ENCODE measurements around the gene PARD6G. TPM values are rescaled to one million over a fixed set of nuclear protein-coding genes. Genes with fewer than 3 reads are reported as not detected.

PARD6G gene
- total and polyA plus RNA-seq, 10 of the 15 experiments (the other 5 are each of a cell fraction or from before 2014, with no cell fraction given) = 0.20 to 2.0 (median 0.60) TPM

- BruUV-seq (replicated peaks) = no TSS peak
- Histone ChIP-seq H3K79me2 (ENCODE audit: control insufficient read depth, insufficient read depth, low read length) (no peaks in the 10 kb centered on the region), H3K36me3 (ENCODE audit: control insufficient read depth in 2 of 2, insufficient read depth in 2 of 2, low read length in 1 of 2) (no peaks in the 10 kb centered on the region), H3K9ac (ENCODE audit: control insufficient read depth, insufficient read depth, low read length) (no peak overlapping the region), H3K4me2 (ENCODE audit: control insufficient read depth, insufficient read depth) (no peak overlapping the region), H3K9me3 (replicated peaks; ENCODE audit: control insufficient read depth, insufficient read depth, low read length) (no peaks in the 10 kb centered on the region), H3K27me3 (replicated peaks in 1 of 2; ENCODE audit: control insufficient read depth in 2 of 2, insufficient read depth in 2 of 2, low read length in 1 of 2) (no peaks in the 10 kb centered on the region; a peak in 1 of 4 replicates), H2AFZ (ENCODE audit: control insufficient read depth, low read depth, low read length) (no peak overlapping the region), H3K4me3 (no peak overlapping the region), H4K20me1 (ENCODE audit: control insufficient read depth, insufficient read depth) (no peaks in the 10 kb centered on the region), H3K4me1 (ENCODE audit: control insufficient read depth, insufficient read depth, low read length) (peaks cover 10% of the 10 kb centered on the region), H3K27ac (ENCODE audit: control insufficient read depth, insufficient read depth) (no peak overlapping the region)
- in situ Hi-C loops (cut with MboI) = no loop called here
- TF ChIP-seq CBX5 (IDR thresholded peaks at IDR 0.05; ENCODE audit: low read depth) = no peak
- no peak for DNase-seq (ENCODE audit: low read depth, low spot score)
- intact Hi-C loops (cut with micrococcal nuclease; ENCODE audit: unreplicated experiment) = no loop called here
- WGBS (ENCODE audit: insufficient coverage, insufficient replicate concordance, low lambda C conversion rate, missing lambda C conversion rate) = 67% methylated on average over 16 of the region's 17 CpGs
- ChIA-PET RAD21 (ENCODE audit: unreplicated experiment) (interaction anchor here (0.7 to 2.0 kb wide), 6 partner anchors 17 to 80 kb away, joined by 3 to 8 read pairs (median 4); no protein-coding TSS in a partner anchor), CTCF (interaction anchor here (0.6 to 1.3 kb wide), 3 partner anchors 20 to 68 kb away, joined by 3 to 4 read pairs (median 3); no protein-coding TSS in a partner anchor), POLR2A (no interaction called here), SMC1A (ENCODE audit: uncharacterized antibody, unreplicated experiment) (interaction anchor here (1.0 to 1.9 kb wide), 3 partner anchors 15 to 64 kb away, joined by 3 to 5 read pairs (median 4); no protein-coding TSS in a partner anchor)
- no peak for ATAC-seq
- FAIRE-seq = no peak
These were observed 70.8 kb downstream of the PARD6G start for GRCh38 chr18:80176334-80177073.

GRCh38 chr18:80175451-80176204, 71.7 kb downstream of the PARD6G start:
- CTCF ChIA-PET = interaction anchor here (0.6 to 1.3 kb wide), 4 partner anchors 21 to 69 kb away, joined by 3 to 5 read pairs (median 4); no protein-coding TSS in a partner anchor
- H3K27ac ChIP-seq (ENCODE audit: control insufficient read depth, insufficient read depth) = no peak overlapping the region
- RAD21 ChIA-PET (ENCODE audit: unreplicated experiment) = interaction anchor here (0.7 to 2.0 kb wide), 6 partner anchors 17 to 81 kb away, joined by 3 to 8 read pairs (median 4); no protein-coding TSS in a partner anchor

More at GRCh38 chr18:80175451-80176204, 71.7 kb downstream of the PARD6G start:
- Histone ChIP-seq H3K4me2 (ENCODE audit: control insufficient read depth, insufficient read depth) (no peak overlapping the region), H3K4me3 (no peak overlapping the region), H3K27me3 (replicated peaks in 1 of 2; ENCODE audit: control insufficient read depth in 2 of 2, insufficient read depth in 2 of 2, low read length in 1 of 2) (no peaks in the 10 kb centered on the region), H2AFZ (ENCODE audit: control insufficient read depth, low read depth, low read length) (no peak overlapping the region), H3K4me1 (ENCODE audit: control insufficient read depth, insufficient read depth, low read length) (peaks cover 10% of the 10 kb centered on the region), H3K79me2 (ENCODE audit: control insufficient read depth, insufficient read depth, low read length) (no peaks in the 10 kb centered on the region), H3K9me3 (replicated peaks; ENCODE audit: control insufficient read depth, insufficient read depth, low read length) (no peaks in the 10 kb centered on the region), H3K9ac (ENCODE audit: control insufficient read depth, insufficient read depth, low read length) (no peak overlapping the region), H3K36me3 (ENCODE audit: control insufficient read depth in 2 of 2, insufficient read depth in 2 of 2, low read length in 1 of 2) (no peaks in the 10 kb centered on the region), H4K20me1 (ENCODE audit: control insufficient read depth, insufficient read depth) (no peaks in the 10 kb centered on the region)
- WGBS (ENCODE audit: insufficient coverage, insufficient replicate concordance, low lambda C conversion rate, missing lambda C conversion rate) = 40% methylated on average over 18 of the region's 18 CpGs
- no peak for DNase-seq (ENCODE audit: low read depth, low spot score)
- peak in 1 of 2 experiments; percentile 42; a peak in 1 of 4 replicates for TF ChIP-seq BHLHE40 (IDR thresholded peaks at IDR 0.05; ENCODE audit: borderline replicate concordance in 1 of 2, low read depth in 2 of 2, low read length in 1 of 2)
- no peak for TF ChIP-seq MTA3 (IDR thresholded peaks at IDR 0.05; ENCODE audit: borderline replicate concordance, low read length)
- TF ChIP-seq, protein P1, sequence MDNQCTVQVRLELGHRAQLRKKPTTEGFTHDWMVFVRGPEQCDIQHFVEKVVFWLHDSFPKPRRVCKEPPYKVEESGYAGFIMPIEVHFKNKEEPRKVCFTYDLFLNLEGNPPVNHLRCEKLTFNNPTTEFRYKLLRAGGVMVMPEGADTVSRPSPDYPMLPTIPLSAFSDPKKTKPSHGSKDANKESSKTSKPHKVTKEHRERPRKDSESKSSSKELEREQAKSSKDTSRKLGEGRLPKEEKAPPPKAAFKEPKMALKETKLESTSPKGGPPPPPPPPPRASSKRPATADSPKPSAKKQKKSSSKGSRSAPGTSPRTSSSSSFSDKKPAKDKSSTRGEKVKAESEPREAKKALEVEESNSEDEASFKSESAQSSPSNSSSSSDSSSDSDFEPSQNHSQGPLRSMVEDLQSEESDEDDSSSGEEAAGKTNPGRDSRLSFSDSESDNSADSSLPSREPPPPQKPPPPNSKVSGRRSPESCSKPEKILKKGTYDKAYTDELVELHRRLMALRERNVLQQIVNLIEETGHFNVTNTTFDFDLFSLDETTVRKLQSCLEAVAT (IDR thresholded peaks at IDR 0.05) = peak; percentile 62; the same call in 1 of the 2 replicates
- SMC1A ChIA-PET (ENCODE audit: uncharacterized antibody, unreplicated experiment) = interaction anchor here (1.0 to 1.9 kb wide), 4 partner anchors 16 to 83 kb away, joined by 3 to 5 read pairs (median 4); no protein-coding TSS in a partner anchor
- POLR2A ChIA-PET = interaction anchor here (0.6 to 0.8 kb wide), 3 partner anchors 16 to 652 kb away, joined by 3 to 8 read pairs (median 6); no protein-coding TSS in a partner anchor
- intact Hi-C loops (cut with micrococcal nuclease; ENCODE audit: unreplicated experiment) = no loop called here
- BruUV-seq (replicated peaks) = no TSS peak
- in situ Hi-C loops (cut with MboI) = no loop called here
- no peak for ATAC-seq
- FAIRE-seq = no peak

Measured in GM12878 (cell line).